ENCODE measurements around the gene AKR1E2. TPM values are rescaled to one million over a fixed set of nuclear protein-coding genes. Genes with fewer than 3 reads are reported as not detected.

Gene AKR1E2
- total and polyA plus RNA-seq, 2 donors (not counting 1 experiment from before 2014, with no cell fraction given): 0.42 TPM; not detected in 1

DNA sequence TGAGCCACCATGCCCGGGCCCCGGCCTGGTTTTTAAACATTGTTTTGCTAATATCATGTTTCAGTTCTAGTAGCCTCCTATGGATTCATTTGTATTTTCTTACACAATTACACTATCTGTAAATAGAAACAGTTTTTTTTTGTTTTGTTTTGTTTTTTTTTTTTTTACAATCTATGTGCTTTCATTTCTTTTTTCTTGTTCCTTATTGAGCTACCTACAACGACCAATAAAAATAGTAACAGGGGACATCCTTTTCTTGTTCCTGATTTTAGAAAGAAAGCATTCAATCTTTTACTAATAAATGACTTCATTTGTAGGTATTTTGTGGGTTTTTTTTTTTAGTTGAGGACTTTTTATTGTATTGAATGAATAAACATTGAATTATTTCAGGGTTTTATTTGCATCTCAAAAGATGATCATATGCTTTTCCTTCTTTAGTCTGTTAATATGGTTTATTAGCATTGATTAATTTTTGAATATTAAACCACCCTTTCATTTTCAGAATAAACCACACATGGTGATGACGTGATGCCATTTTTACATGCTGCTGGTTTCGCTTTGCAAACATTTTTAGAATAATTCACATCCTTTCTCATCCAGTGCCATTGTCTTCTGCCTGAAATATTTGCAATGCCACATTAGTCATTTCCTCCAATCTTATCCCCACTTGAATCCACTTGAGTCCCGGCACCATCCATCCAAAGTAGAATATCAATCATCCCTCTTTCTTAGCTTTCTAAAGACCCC, 18.1 kb upstream of the AKR1E2 start:
- peaks cover 28% of the 10 kb centered on the region for H3K27me3 Mint-ChIP-seq
- H3K27ac Mint-ChIP-seq: no peak overlapping the region

More for the DNA sequence above, 18.1 kb upstream of the AKR1E2 start:
- Mint-ChIP-seq H3K9me3 (ENCODE audit: insufficient read depth) (no peaks in the 10 kb centered on the region), H3K4me1 (peaks cover 3% of the 10 kb centered on the region), H3K4me3 (no peak overlapping the region)
- no peak overlapping the region for H3K27ac ChIP-seq (ENCODE audit: low read length in 2 of 2)
- CTCF ChIA-PET: interaction anchor here (0.7 kb wide), 1 partner anchor 69 kb away, joined by 5 read pairs; no protein-coding TSS in a partner anchor
- intact Hi-C loops (cut with micrococcal nuclease): no loop called here
- H3K9me3 ChIP-seq (ENCODE audit: control extremely low read depth in 1 of 3, control insufficient read depth in 2 of 3, insufficient read depth in 1 of 3, low read length in 2 of 3): no peaks in the 10 kb centered on the region
- H2AFZ ChIP-seq (ENCODE audit: insufficient read depth, low read depth, low read length, poor library complexity, severe bottlenecking): no peak overlapping the region
- peaks cover 0 to 3% of the 10 kb centered on the region in 2 donors for H3K4me1 ChIP-seq (ENCODE audit: control insufficient read depth in 2 of 2, insufficient read depth in 2 of 2, low read length in 2 of 2)
- no peak overlapping the region for H3K4me3 ChIP-seq (ENCODE audit: control extremely low read depth in 1 of 5, extremely low read depth in 1 of 5, insufficient read depth in 1 of 5, low read depth in 2 of 5, low read length in 4 of 5)
- H4K20me1 ChIP-seq (ENCODE audit: control insufficient read depth, insufficient read depth, low read length, poor library complexity, severe bottlenecking): no peaks in the 10 kb centered on the region
- WGBS (ENCODE audit: insufficient coverage): 58% methylated on average over 3 of the region's 6 CpGs
- H3K79me2 ChIP-seq (ENCODE audit: control insufficient read depth, insufficient read depth, low read length): no peaks in the 10 kb centered on the region
- ATAC-seq (ENCODE audit: low read depth) (no peak), DNase-seq (no peak)
- POLR2A ChIA-PET: no interaction called here
- H3K9ac ChIP-seq (ENCODE audit: low read length): no peak overlapping the region
- TF ChIP-seq CTCF (IDR thresholded peaks at IDR 0.05): no peak
- TF ChIP-seq EZH2 (IDR thresholded peaks at IDR 0.05; ENCODE audit: borderline replicate concordance, insufficient read depth, low read depth, low read length, poor library complexity, severe bottlenecking): no peak
- peak overlapping the region; percentile 8 for H3K4me2 ChIP-seq (replicated peaks; ENCODE audit: low read depth, low read length, poor library complexity, severe bottlenecking)
- H3K36me3 ChIP-seq (replicated peaks in 1 of 2; ENCODE audit: control extremely low read depth in 1 of 2, control insufficient read depth in 1 of 2, extremely low read depth in 1 of 2, insufficient read depth in 2 of 2, low read length in 1 of 2): no peaks in the 10 kb centered on the region
- H3K27me3 ChIP-seq (replicated peaks in 1 of 4; ENCODE audit: control extremely low read depth in 1 of 4, control insufficient read depth in 3 of 4, insufficient read depth in 4 of 4, low read length in 3 of 4): no peaks in the 10 kb centered on the region
